ENCODE data around the gene ADGRA1.

- no peak for TF ChIP-seq CTCF (IDR thresholded peaks at IDR 0.05; ENCODE audit: low read depth, low read length)
- no peak for TF ChIP-seq EZH2phosphoT487 (IDR thresholded peaks at IDR 0.05; ENCODE audit: low read depth)
Observed at GRCh38 chr10:133107442-133107841, 19.7 kb downstream of the ADGRA1 start.
